Esophagus squamous epithelium (tissue), 5 donors: ENCODE measurements around the gene TOR1A. TPM values are rescaled to one million over a fixed set of nuclear protein-coding genes. Genes with fewer than 3 reads are reported as not detected.
A peak's percentile ranks its signal among the peaks of the same experiment; 100 is the strongest.
"Not testable (repeated sequence)": the region's sequence is repeated elsewhere in the genome, so short reads cannot be mapped to it uniquely, and the experiment has no call there.

Experiments used
- DNase-seq: peaks from one replicate; lab custom pipeline; 2025; lab: John Stamatoyannopoulos, UW
- H3K27ac ChIP-seq, 4 donors: fragments of 200-600 bp; sonication (generic); one replicate each; pipeline ENCODE4 v1.5.1; 2016 to 2019; ENCODE audit warnings: mild to moderate bottlenecking in 1 of 4
- H3K27me3 ChIP-seq, 4 donors: fragments of 200-600 bp; sonication (generic); 1 replicate in 3 of 4; 2 replicates in 1 of 4; pipeline versions ENCODE4 v1.5.1 to v1.6.0; 2017 to 2021; ENCODE audit warnings: antibody characterized with exemption in 1 of 4
- H3K36me3 ChIP-seq, 3 donors: fragments of 200-600 bp; sonication (generic); one replicate each; pipeline ENCODE4 v1.5.1; 2016 to 2019
- H3K4me1 ChIP-seq, 3 donors: fragments of 200-600 bp; sonication (generic); one replicate each; pipeline ENCODE4 v1.5.1; 2017 to 2019
- H3K4me3 ChIP-seq, 4 donors: fragments of 200-600 bp; sonication (generic); 1 replicate in 3 of 4; 2 replicates in 1 of 4; pipeline ENCODE4 v1.5.1; 2016 to 2019; ENCODE audit warnings: mild to moderate bottlenecking in 2 of 4, moderate library complexity in 1 of 4
- H3K9me3 ChIP-seq, 3 donors: fragments of 200-600 bp; sonication (generic); one replicate each; pipeline ENCODE4 v1.5.1; 2016 to 2019
- CTCF ChIP-seq, 6 experiments: fragments of 450-650 bp in 4 of 6; fragments of 200-600 bp in 2 of 6; sonication (generic) in 2 of 6; IDR thresholded peaks; one replicate each; pipeline ENCODE4 v1.5.1; 2016 to 2019; ENCODE audit warnings: antibody characterized with exemption in 6 of 6, mild to moderate bottlenecking in 4 of 6, moderate library complexity in 4 of 6
- POLR2A ChIP-seq, 4 donors: fragments of 450-650 bp; IDR thresholded peaks; one replicate each; pipeline ENCODE4 v1.6.1; 2017; ENCODE audit warnings: antibody characterized with exemption in 4 of 4, mild to moderate bottlenecking in 4 of 4, moderate library complexity in 3 of 4
- WGBS, 2 donors: methylation state at CpG; one replicate each; pipeline ENCODE4 v1.1.5; 2018; 5-methylcytosine and 5-hydroxymethylcytosine counted together
- intact Hi-C: fragments of 100-400 bp; cut with DNase I; formaldehyde crosslinking; loops from one replicate; pipeline ENCODE4 v1.15.0; 2022
- total RNA-seq, 4 donors: library from RNA; depleted of rRNA; stranded (reverse); fragments of >200 nt; gene quantifications; one replicate each; pipeline ENCODE4 v1.1.0, GENCODE V29; 2016
- donor health status: DM: yes; HTN: yes; CAD: no.

Gene TOR1A
- total RNA-seq, 4 donors from 2014 or later = 11.3 to 34.7 (median 24.8) TPM

GRCh38 chr9:129776938-129777768 lies 46.8 kb downstream of the TOR1A start:
- no peaks in the 10 kb centered on the region for H3K36me3 ChIP-seq
- H3K4me3 ChIP-seq = peak overlapping the region in 3 of 4 donors; percentile 6 to 40 (median 9)
- peak overlapping the region; percentile 59 to 92 (median 72) for H3K27ac ChIP-seq
- DNase-seq = peak; percentile 58
- peaks cover 0 to 9% (median 0%) of the 10 kb centered on the region in 4 donors for H3K27me3 ChIP-seq
- intact Hi-C loops = no loop called here
- TF ChIP-seq CTCF (IDR thresholded peaks at IDR 0.05) (no peak), POLR2A (IDR thresholded peaks at IDR 0.05) (peak in 1 of 4 donors; percentile 9)
- WGBS, 2 donors = 7 to 8% methylated on average over 4 to 5 of the region's 16 CpGs
- no peaks in the 10 kb centered on the region for H3K9me3 ChIP-seq
- H3K4me1 ChIP-seq = peaks cover 22 to 31% (median 25%) of the 10 kb centered on the region in 3 donors

GRCh38 chr9:129776566-129776937 lies 47.4 kb downstream of the TOR1A start:
- Histone ChIP-seq H3K27me3 (peaks cover 0 to 5% (median 0%) of the 10 kb centered on the region in 4 donors), H3K4me1 (peaks cover 22 to 31% (median 25%) of the 10 kb centered on the region in 3 donors), H3K9me3 (no peaks in the 10 kb centered on the region), H3K4me3 (peak overlapping the region in 2 of 4 donors; percentile 9 to 40), H3K36me3 (no peaks in the 10 kb centered on the region), H3K27ac (peak overlapping the region; percentile 59 to 92 (median 72))
- 81 to 84% methylated on average over 5 to 6 of the region's 8 CpGs for WGBS, 2 donors
- DNase-seq = no peak
- TF ChIP-seq POLR2A (IDR thresholded peaks at IDR 0.05) = no peak
- TF ChIP-seq CTCF (IDR thresholded peaks at IDR 0.05) = no peak
- intact Hi-C loops = no loop called here

- intact Hi-C loops, DNase-seq, H3K4me3 ChIP-seq, H3K36me3 ChIP-seq, H3K9me3 ChIP-seq, H3K27me3 ChIP-seq: not testable (repeated sequence)
- H3K4me1 ChIP-seq = peaks cover 22 to 31% (median 25%) of the 10 kb centered on the region in 3 donors
- H3K27ac ChIP-seq = peak overlapping the region in 2 of 4 donors; percentile 82 to 92
- 89 to 92% methylated on average over 4 of the region's 4 CpGs for WGBS, 2 donors
Observed at GRCh38 chr9:129776096-129776495, 47.8 kb downstream of the TOR1A start.

- H3K36me3 ChIP-seq = no peaks in the 10 kb centered on the region
- no peak overlapping the region for H3K27ac ChIP-seq
- 20% methylated on average over 2 of the region's 2 CpGs; no CpG with 5 or more reads in 1 of the 2 donors for WGBS, 2 donors
- TF ChIP-seq CTCF (IDR thresholded peaks at IDR 0.05) (no peak), POLR2A (IDR thresholded peaks at IDR 0.05) (no peak)
- no peak for DNase-seq
- H3K27me3 ChIP-seq = peaks cover 0 to 5% (median 0%) of the 10 kb centered on the region in 4 donors
- no peaks in the 10 kb centered on the region for H3K9me3 ChIP-seq
- H3K4me1 ChIP-seq = peaks cover 22 to 31% (median 25%) of the 10 kb centered on the region in 3 donors
- intact Hi-C loops = no loop called here
- H3K4me3 ChIP-seq = no peak overlapping the region
Observed at GRCh38 chr9:129775448-129775798, 48.5 kb downstream of the TOR1A start.

- no peak for DNase-seq
Observed at GRCh38 chr9:129774791-129775447, 49.0 kb downstream of the TOR1A start.

More at GRCh38 chr9:129774791-129775447, 49.0 kb downstream of the TOR1A start:
- no peaks in the 10 kb centered on the region for H3K36me3 ChIP-seq
- no peaks in the 10 kb centered on the region for H3K9me3 ChIP-seq
- peaks cover 0 to 5% (median 0%) of the 10 kb centered on the region in 4 donors for H3K27me3 ChIP-seq
- H3K27ac ChIP-seq = no peak overlapping the region
- intact Hi-C loops = no loop called here
- 59 to 77% methylated on average over 10 to 13 of the region's 20 CpGs for WGBS, 2 donors
- peaks cover 22 to 31% (median 25%) of the 10 kb centered on the region in 3 donors for H3K4me1 ChIP-seq
- H3K4me3 ChIP-seq = no peak overlapping the region
- TF ChIP-seq POLR2A (IDR thresholded peaks at IDR 0.05) (no peak), CTCF (IDR thresholded peaks at IDR 0.05) (no peak)
